ENCODE measurements around the gene METTL9.
"Not testable (repeated sequence)": the region's sequence is repeated elsewhere in the genome, so short reads cannot be mapped to it uniquely, and the experiment has no call there.

The METTL9 gene

GRCh38 chr16:21570676-21571017, 28.7 kb upstream of the METTL9 start:
- no peak for DNase-seq
- Histone ChIP-seq H3K27me3 (replicated peaks in 2 of 5; ENCODE audit: control insufficient read depth in 4 of 5, insufficient read depth in 5 of 5, low read length in 4 of 5) (no peaks in the 10 kb centered on the region), H3K9me3 (ENCODE audit: control extremely low read depth in 1 of 5, control insufficient read depth in 4 of 5, insufficient read depth in 2 of 5, low read depth in 1 of 5, low read length in 4 of 5) (no peaks in the 10 kb centered on the region), H3K4me1 (ENCODE audit: control extremely low read depth in 1 of 4, control insufficient read depth in 4 of 4, insufficient read depth in 4 of 4, low read length in 3 of 4) (peaks cover 0 to 6% (median 2%) of the 10 kb centered on the region in 4 experiments), H3K27ac (ENCODE audit: insufficient read depth in 1 of 2, low read depth in 1 of 2, low read length in 2 of 2, poor library complexity in 1 of 2, severe bottlenecking in 2 of 2) (no peak overlapping the region), H3K4me3 (ENCODE audit: control insufficient read depth in 1 of 7, extremely low read depth in 1 of 7, insufficient read depth in 4 of 7, low read depth in 2 of 7, low read length in 6 of 7) (no peak overlapping the region), H3K36me3 (ENCODE audit: control insufficient read depth in 4 of 4, insufficient read depth in 4 of 4, low read length in 3 of 4) (no peaks in the 10 kb centered on the region)
- 92% methylated on average over 3 of the region's 4 CpGs for WGBS (ENCODE audit: insufficient coverage)
- ChIA-PET CTCF (no interaction called here), POLR2A (no interaction called here)

GRCh38 chr16:21573506-21573905, 25.9 kb upstream of the METTL9 start:
- H3K4me1 ChIP-seq (ENCODE audit: control extremely low read depth in 1 of 4, control insufficient read depth in 4 of 4, insufficient read depth in 4 of 4, low read length in 3 of 4); DNase-seq; CTCF ChIA-PET; H3K36me3 ChIP-seq (ENCODE audit: control insufficient read depth in 4 of 4, insufficient read depth in 4 of 4, low read length in 3 of 4); H3K4me3 ChIP-seq (ENCODE audit: control insufficient read depth in 1 of 7, extremely low read depth in 1 of 7, insufficient read depth in 4 of 7, low read depth in 2 of 7, low read length in 6 of 7); H3K27me3 ChIP-seq (replicated peaks in 2 of 5; ENCODE audit: control insufficient read depth in 4 of 5, insufficient read depth in 5 of 5, low read length in 4 of 5); H3K27ac ChIP-seq (ENCODE audit: insufficient read depth in 1 of 2, low read depth in 1 of 2, low read length in 2 of 2, poor library complexity in 1 of 2, severe bottlenecking in 2 of 2); H3K9me3 ChIP-seq (ENCODE audit: control extremely low read depth in 1 of 5, control insufficient read depth in 4 of 5, insufficient read depth in 2 of 5, low read depth in 1 of 5, low read length in 4 of 5): not testable (repeated sequence)
- POLR2A ChIA-PET: interaction anchor here (0.6 kb wide), 1 partner anchor 393 kb away, joined by 4 read pairs; no protein-coding TSS in a partner anchor
- WGBS (ENCODE audit: insufficient coverage): 94% methylated on average over 8 of the region's 9 CpGs

- no peak overlapping the region for H3K27ac ChIP-seq (ENCODE audit: insufficient read depth in 1 of 2, low read depth in 1 of 2, low read length in 2 of 2, poor library complexity in 1 of 2, severe bottlenecking in 2 of 2)
- POLR2A ChIA-PET: no interaction called here
- no peak overlapping the region for H3K4me3 ChIP-seq (ENCODE audit: control insufficient read depth in 1 of 7, extremely low read depth in 1 of 7, insufficient read depth in 4 of 7, low read depth in 2 of 7, low read length in 6 of 7)
- H3K4me1 ChIP-seq (ENCODE audit: control extremely low read depth in 1 of 4, control insufficient read depth in 4 of 4, insufficient read depth in 4 of 4, low read length in 3 of 4): no peaks in the 10 kb centered on the region
- 93% methylated on average over 2 of the region's 4 CpGs for WGBS (ENCODE audit: insufficient coverage)
- H3K27me3 ChIP-seq (replicated peaks in 2 of 5; ENCODE audit: control insufficient read depth in 4 of 5, insufficient read depth in 5 of 5, low read length in 4 of 5): no peaks in the 10 kb centered on the region
- H3K36me3 ChIP-seq (ENCODE audit: control insufficient read depth in 4 of 4, insufficient read depth in 4 of 4, low read length in 3 of 4): no peaks in the 10 kb centered on the region
- peaks cover 0 to 2% (median 0%) of the 10 kb centered on the region in 5 experiments for H3K9me3 ChIP-seq (ENCODE audit: control extremely low read depth in 1 of 5, control insufficient read depth in 4 of 5, insufficient read depth in 2 of 5, low read depth in 1 of 5, low read length in 4 of 5)
- DNase-seq: no peak
- CTCF ChIA-PET: interaction anchor here (0.8 kb wide), 1 partner anchor 11 kb away, joined by 4 read pairs; no protein-coding TSS in a partner anchor
Measured at GRCh38 chr16:21574372-21574771, 25.0 kb upstream of the METTL9 start.

GRCh38 chr16:21576323-21576722, 23.1 kb upstream of the METTL9 start:
- CTCF ChIA-PET: interaction anchor here (1.2 kb wide), 1 partner anchor 9 kb away, joined by 4 read pairs; no protein-coding TSS in a partner anchor
- H3K27ac ChIP-seq (ENCODE audit: insufficient read depth in 1 of 2, low read depth in 1 of 2, low read length in 2 of 2, poor library complexity in 1 of 2, severe bottlenecking in 2 of 2); H3K4me3 ChIP-seq (ENCODE audit: control insufficient read depth in 1 of 7, extremely low read depth in 1 of 7, insufficient read depth in 4 of 7, low read depth in 2 of 7, low read length in 6 of 7); DNase-seq; H3K4me1 ChIP-seq (ENCODE audit: control extremely low read depth in 1 of 4, control insufficient read depth in 4 of 4, insufficient read depth in 4 of 4, low read length in 3 of 4); POLR2A ChIA-PET; H3K9me3 ChIP-seq (ENCODE audit: control extremely low read depth in 1 of 5, control insufficient read depth in 4 of 5, insufficient read depth in 2 of 5, low read depth in 1 of 5, low read length in 4 of 5); H3K27me3 ChIP-seq (replicated peaks in 2 of 5; ENCODE audit: control insufficient read depth in 4 of 5, insufficient read depth in 5 of 5, low read length in 4 of 5); H3K36me3 ChIP-seq (ENCODE audit: control insufficient read depth in 4 of 4, insufficient read depth in 4 of 4, low read length in 3 of 4): not testable (repeated sequence)
- WGBS (ENCODE audit: insufficient coverage): 100% methylated on average over 1 of the region's 2 CpGs

GRCh38 chr16:21577487-21577886, 21.9 kb upstream of the METTL9 start:
- H3K9me3 ChIP-seq (ENCODE audit: control extremely low read depth in 1 of 5, control insufficient read depth in 4 of 5, insufficient read depth in 2 of 5, low read depth in 1 of 5, low read length in 4 of 5); H3K4me3 ChIP-seq (ENCODE audit: control insufficient read depth in 1 of 7, extremely low read depth in 1 of 7, insufficient read depth in 4 of 7, low read depth in 2 of 7, low read length in 6 of 7); H3K27me3 ChIP-seq (replicated peaks in 2 of 5; ENCODE audit: control insufficient read depth in 4 of 5, insufficient read depth in 5 of 5, low read length in 4 of 5); H3K36me3 ChIP-seq (ENCODE audit: control insufficient read depth in 4 of 4, insufficient read depth in 4 of 4, low read length in 3 of 4); H3K27ac ChIP-seq (ENCODE audit: insufficient read depth in 1 of 2, low read depth in 1 of 2, low read length in 2 of 2, poor library complexity in 1 of 2, severe bottlenecking in 2 of 2); H3K4me1 ChIP-seq (ENCODE audit: control extremely low read depth in 1 of 4, control insufficient read depth in 4 of 4, insufficient read depth in 4 of 4, low read length in 3 of 4); DNase-seq; POLR2A ChIA-PET: not testable (repeated sequence)
- CTCF ChIA-PET: interaction anchor here (1.0 to 1.2 kb wide), 2 partner anchors 12 to 65 kb away, joined by 3 to 4 read pairs; no protein-coding TSS in a partner anchor
- WGBS (ENCODE audit: insufficient coverage): no CpG with 5 or more reads among the region's 2 CpGs

- POLR2A ChIA-PET, DNase-seq: not testable (repeated sequence)
Measured at GRCh38 chr16:21578311-21578710, 21.1 kb upstream of the METTL9 start.

GRCh38 chr16:21580131-21580530, 19.2 kb upstream of the METTL9 start:
- CTCF ChIA-PET: interaction anchor here (13.7 kb wide), 1 partner anchor 61 kb away, joined by 176 read pairs; no protein-coding TSS in a partner anchor
- 98% methylated on average over 6 of the region's 6 CpGs for WGBS (ENCODE audit: insufficient coverage)
- H3K27ac ChIP-seq (ENCODE audit: insufficient read depth in 1 of 2, low read depth in 1 of 2, low read length in 2 of 2, poor library complexity in 1 of 2, severe bottlenecking in 2 of 2); POLR2A ChIA-PET; H3K27me3 ChIP-seq (replicated peaks in 2 of 5; ENCODE audit: control insufficient read depth in 4 of 5, insufficient read depth in 5 of 5, low read length in 4 of 5); H3K4me3 ChIP-seq (ENCODE audit: control insufficient read depth in 1 of 7, extremely low read depth in 1 of 7, insufficient read depth in 4 of 7, low read depth in 2 of 7, low read length in 6 of 7); H3K9me3 ChIP-seq (ENCODE audit: control extremely low read depth in 1 of 5, control insufficient read depth in 4 of 5, insufficient read depth in 2 of 5, low read depth in 1 of 5, low read length in 4 of 5); H3K4me1 ChIP-seq (ENCODE audit: control extremely low read depth in 1 of 4, control insufficient read depth in 4 of 4, insufficient read depth in 4 of 4, low read length in 3 of 4); H3K36me3 ChIP-seq (ENCODE audit: control insufficient read depth in 4 of 4, insufficient read depth in 4 of 4, low read length in 3 of 4); DNase-seq: not testable (repeated sequence)

More at GRCh38 chr16:21578311-21578710, 21.1 kb upstream of the METTL9 start:
- not testable (repeated sequence) for H3K36me3 ChIP-seq (ENCODE audit: control insufficient read depth in 4 of 4, insufficient read depth in 4 of 4, low read length in 3 of 4); H3K27ac ChIP-seq (ENCODE audit: insufficient read depth in 1 of 2, low read depth in 1 of 2, low read length in 2 of 2, poor library complexity in 1 of 2, severe bottlenecking in 2 of 2); H3K9me3 ChIP-seq (ENCODE audit: control extremely low read depth in 1 of 5, control insufficient read depth in 4 of 5, insufficient read depth in 2 of 5, low read depth in 1 of 5, low read length in 4 of 5); H3K4me3 ChIP-seq (ENCODE audit: control insufficient read depth in 1 of 7, extremely low read depth in 1 of 7, insufficient read depth in 4 of 7, low read depth in 2 of 7, low read length in 6 of 7); H3K4me1 ChIP-seq (ENCODE audit: control extremely low read depth in 1 of 4, control insufficient read depth in 4 of 4, insufficient read depth in 4 of 4, low read length in 3 of 4); H3K27me3 ChIP-seq (replicated peaks in 2 of 5; ENCODE audit: control insufficient read depth in 4 of 5, insufficient read depth in 5 of 5, low read length in 4 of 5)
- CTCF ChIA-PET: interaction anchor here (0.7 kb wide), 1 partner anchor 61 kb away, joined by 3 read pairs; no protein-coding TSS in a partner anchor
- 97% methylated on average over 3 of the region's 5 CpGs for WGBS (ENCODE audit: insufficient coverage)
